Measurements from ENCODE around the gene SAMD3.

- TF ChIP-seq CTCF (IDR thresholded peaks at IDR 0.05; ENCODE audit: borderline replicate concordance, extremely low read depth, low read length, poor library complexity, severe bottlenecking) (no peak), EZH2 (IDR thresholded peaks at IDR 0.05; ENCODE audit: borderline replicate concordance, low read depth, low read length, severe bottlenecking) (no peak)
Measured at GRCh38 chr6:130259557-130259956, 36.8 kb upstream of the SAMD3 start.

Measured in DND-41 (cell line).